Measurements from ENCODE around the gene OPALIN.

DNA sequence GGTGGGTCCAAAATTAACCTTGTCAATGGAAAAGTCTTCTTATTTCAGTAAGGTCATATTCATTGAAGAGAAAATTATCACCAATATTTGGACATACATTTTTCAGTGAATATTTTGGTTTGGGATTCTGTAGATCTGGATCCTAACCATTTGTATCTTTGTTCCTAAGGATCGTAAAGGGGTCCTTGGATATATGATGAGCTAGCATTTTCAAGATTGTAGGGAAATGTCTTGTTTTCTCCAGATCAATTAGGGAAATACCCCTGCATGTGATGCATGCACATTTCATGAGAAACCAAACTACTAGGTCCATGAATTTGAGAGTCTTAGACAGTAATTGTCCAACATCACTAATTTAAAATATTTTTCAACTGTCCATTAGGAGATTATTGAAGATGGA is 36.5 kb downstream of the OPALIN start:
- TF ChIP-seq, protein P1, sequence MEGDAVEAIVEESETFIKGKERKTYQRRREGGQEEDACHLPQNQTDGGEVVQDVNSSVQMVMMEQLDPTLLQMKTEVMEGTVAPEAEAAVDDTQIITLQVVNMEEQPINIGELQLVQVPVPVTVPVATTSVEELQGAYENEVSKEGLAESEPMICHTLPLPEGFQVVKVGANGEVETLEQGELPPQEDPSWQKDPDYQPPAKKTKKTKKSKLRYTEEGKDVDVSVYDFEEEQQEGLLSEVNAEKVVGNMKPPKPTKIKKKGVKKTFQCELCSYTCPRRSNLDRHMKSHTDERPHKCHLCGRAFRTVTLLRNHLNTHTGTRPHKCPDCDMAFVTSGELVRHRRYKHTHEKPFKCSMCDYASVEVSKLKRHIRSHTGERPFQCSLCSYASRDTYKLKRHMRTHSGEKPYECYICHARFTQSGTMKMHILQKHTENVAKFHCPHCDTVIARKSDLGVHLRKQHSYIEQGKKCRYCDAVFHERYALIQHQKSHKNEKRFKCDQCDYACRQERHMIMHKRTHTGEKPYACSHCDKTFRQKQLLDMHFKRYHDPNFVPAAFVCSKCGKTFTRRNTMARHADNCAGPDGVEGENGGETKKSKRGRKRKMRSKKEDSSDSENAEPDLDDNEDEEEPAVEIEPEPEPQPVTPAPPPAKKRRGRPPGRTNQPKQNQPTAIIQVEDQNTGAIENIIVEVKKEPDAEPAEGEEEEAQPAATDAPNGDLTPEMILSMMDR (IDR thresholded peaks at IDR 0.05), result no peak
- TF ChIP-seq POLR2A (IDR thresholded peaks at IDR 0.05), result no peak
